WERI-Rb-1 (cell line): ENCODE results near the gene ILK.

Experiments used
- DNase-seq: peaks from one replicate; pipeline ENCODE4 v3.0.0-alpha.2; 2020
- H3K27ac ChIP-seq: fragments of 250-450 bp; sonication (Bioruptor Pico); 2 replicates; pipeline ENCODE4 v1.5.1; 2020; ENCODE audit warnings: mild to moderate bottlenecking, moderate library complexity
- H3K27me3 ChIP-seq: fragments of 250-450 bp; sonication (Bioruptor Pico); 2 replicates; pipeline ENCODE4 v1.5.1; 2021; ENCODE audit warnings: mild to moderate bottlenecking, low read depth, moderate library complexity; ENCODE audit not compliant: insufficient read depth, severe bottlenecking
- H3K36me3 ChIP-seq: fragments of 250-450 bp; sonication (Bioruptor Pico); 2 replicates; pipeline ENCODE4 v1.5.1; 2020; ENCODE audit warnings: mild to moderate bottlenecking, moderate library complexity
- H3K4me3 ChIP-seq: 2 replicates; pipeline ENCODE4 v1.5.1; 2011; ENCODE audit warnings: low read depth, mild to moderate bottlenecking, control low read depth, low read length
- H3K9me3 ChIP-seq: fragments of 250-450 bp; sonication (Bioruptor Pico); 2 replicates; pipeline ENCODE4 v1.5.1; 2021; ENCODE audit warnings: mild to moderate bottlenecking, moderate library complexity; ENCODE audit not compliant: severe bottlenecking
- CTCF ChIP-seq: IDR thresholded peaks from 2 replicates; pipeline ENCODE4 v1.5.1; 2011; ENCODE audit warnings: low read depth, mild to moderate bottlenecking, control low read depth, inconsistent platforms, low read length

The ILK gene

GRCh38 chr11:6608726-6609501 lies 5.3 kb downstream of the ILK start:
- H3K36me3 ChIP-seq = peaks cover 44% of the 10 kb centered on the region
- no peaks in the 10 kb centered on the region for H3K27me3 ChIP-seq
- no peak for DNase-seq
- no peak overlapping the region for H3K4me3 ChIP-seq
- H3K27ac ChIP-seq = no peak overlapping the region
- TF ChIP-seq CTCF = no peak
- H3K9me3 ChIP-seq = no peaks in the 10 kb centered on the region

GRCh38 chr11:6609502-6610015 lies 6.0 kb downstream of the ILK start:
- H3K27ac ChIP-seq = no peak overlapping the region
- peaks cover 44% of the 10 kb centered on the region for H3K36me3 ChIP-seq
- no peak for TF ChIP-seq CTCF
- DNase-seq = no peak
- no peaks in the 10 kb centered on the region for H3K9me3 ChIP-seq
- no peak overlapping the region for H3K4me3 ChIP-seq
- H3K27me3 ChIP-seq = no peaks in the 10 kb centered on the region

- no peak for TF ChIP-seq CTCF
- no peak for DNase-seq
- no peak overlapping the region for H3K4me3 ChIP-seq
- no peaks in the 10 kb centered on the region for H3K9me3 ChIP-seq
- no peak overlapping the region for H3K27ac ChIP-seq
- H3K27me3 ChIP-seq = no peaks in the 10 kb centered on the region
- H3K36me3 ChIP-seq = peaks cover 44% of the 10 kb centered on the region
Observed at GRCh38 chr11:6610591-6610990, 7.0 kb downstream of the ILK start.

- Histone ChIP-seq H3K4me3 (peak overlapping the region; percentile 80), H3K27ac (peak overlapping the region; percentile 64), H3K36me3 (peaks cover 44% of the 10 kb centered on the region), H3K27me3 (no peaks in the 10 kb centered on the region), H3K9me3 (no peaks in the 10 kb centered on the region)
- peak; percentile 26 for DNase-seq
- no peak for TF ChIP-seq CTCF
Observed at GRCh38 chr11:6611092-6611962, 7.8 kb downstream of the ILK start.

GRCh38 chr11:6611963-6612212 lies 8.3 kb downstream of the ILK start:
- no peak for TF ChIP-seq CTCF
- peaks cover 44% of the 10 kb centered on the region for H3K36me3 ChIP-seq

More at GRCh38 chr11:6611963-6612212, 8.3 kb downstream of the ILK start:
- Histone ChIP-seq H3K9me3 (no peaks in the 10 kb centered on the region), H3K4me3 (peak overlapping the region; percentile 80), H3K27me3 (no peaks in the 10 kb centered on the region), H3K27ac (peak overlapping the region; percentile 64)
- DNase-seq = no peak
